Measurements from ENCODE around the gene ZFC3H1. TPM values are rescaled to one million over a fixed set of nuclear protein-coding genes. Genes with fewer than 3 reads are reported as not detected.

ZFC3H1 gene
- total and polyA plus RNA-seq, 2 of the 4 experiments (the other 2 are of a cell fraction) = 16.8 to 23.3 TPM

- no peak overlapping the region for H3K56ac ChIP-seq (ENCODE audit: extremely low read depth, insufficient read depth, low read length)
- H4K5ac ChIP-seq (ENCODE audit: low read depth, low read length) = no peak overlapping the region
- no peaks in the 10 kb centered on the region for H3K4me1 ChIP-seq (ENCODE audit: control insufficient read depth, insufficient read depth, low read length)
- H3K4ac ChIP-seq (ENCODE audit: low read depth, low read length) = no peak overlapping the region
- H2BK120ac ChIP-seq (ENCODE audit: low read depth, low read length) = no peak overlapping the region
- no peak overlapping the region for H3K4me2 ChIP-seq (ENCODE audit: low read depth, low read length)
- no peaks in the 10 kb centered on the region for H3K79me1 ChIP-seq (ENCODE audit: low read depth in 1 of 2, low read length in 2 of 2)
- no peak overlapping the region for H3K9ac ChIP-seq (ENCODE audit: low read depth, low read length)
- intact Hi-C loops (cut with micrococcal nuclease) (no loop called here), dilution Hi-C loops (cut with HindIII; ENCODE audit: low sequenced_read_pairs, unreplicated experiment) (no loop called here), in situ Hi-C loops (cut with MboI; ENCODE audit: low sequenced_read_pairs) (no loop called here)
- H3K14ac ChIP-seq (replicated peaks; ENCODE audit: low read depth, low read length) = no peak overlapping the region
- no peak overlapping the region for H2BK15ac ChIP-seq (ENCODE audit: low read depth, low read length)
- no peak overlapping the region for H2AK5ac ChIP-seq (ENCODE audit: low read depth, low read length)
- H3K23ac ChIP-seq (ENCODE audit: low read depth, low read length) = no peak overlapping the region
- ATAC-seq (ENCODE audit: low read depth) (no peak), DNase-seq (no peak)
- H2BK20ac ChIP-seq (ENCODE audit: low read depth, low read length) = no peak overlapping the region
- H3K36me3 ChIP-seq (ENCODE audit: control insufficient read depth, insufficient read depth, low read length) = no peaks in the 10 kb centered on the region
- H2AFZ ChIP-seq (replicated peaks; ENCODE audit: low read length, poor library complexity) = no peak overlapping the region
- no CpG with 5 or more reads among the region's 5 CpGs for WGBS, 2 experiments (ENCODE audit: extremely low coverage in 2 of 2, insufficient read length in 1 of 2)
- BruUV-seq (replicated peaks) = no TSS peak
- H2BK5ac ChIP-seq (ENCODE audit: low read depth, low read length, poor library complexity, severe bottlenecking) = no peak overlapping the region
- H2AK9ac ChIP-seq (replicated peaks; ENCODE audit: low read depth, low read length, poor library complexity) = no peak overlapping the region
- no peak overlapping the region for H3K4me3 ChIP-seq (ENCODE audit: insufficient read depth, low read depth, low read length)
- no peak overlapping the region for H3K18ac ChIP-seq (ENCODE audit: low read depth, low read length)
- H3K9me1 ChIP-seq (ENCODE audit: insufficient read depth, low read length) = no peaks in the 10 kb centered on the region
- POLR2A ChIA-PET (ENCODE audit: unreplicated experiment) = no interaction called here
- CTCF ChIA-PET = interaction anchor here (1.0 kb wide), 1 partner anchor 10 kb away, joined by 3 read pairs; no protein-coding TSS in a partner anchor
- peaks cover 11% of the 10 kb centered on the region for H3K27me3 ChIP-seq (ENCODE audit: control insufficient read depth, insufficient read depth, low read length)
- H4K8ac ChIP-seq (ENCODE audit: low read depth in 2 of 2, low read length in 2 of 2) = no peak overlapping the region
- H3K9me3 ChIP-seq (ENCODE audit: control insufficient read depth, insufficient read depth, low read length) = no peaks in the 10 kb centered on the region
- no peak overlapping the region for H4K91ac ChIP-seq (ENCODE audit: insufficient read depth, low read depth, low read length)
- TF ChIP-seq FOS (IDR thresholded peaks at IDR 0.05; ENCODE audit: low read depth, low read length) (no peak), POLR2A (IDR thresholded peaks at IDR 0.05; ENCODE audit: low read depth, low read length) (no peak), RFX5 (IDR thresholded peaks at IDR 0.05; ENCODE audit: low read depth, low read length) (no peak), CEBPB (IDR thresholded peaks at IDR 0.05; ENCODE audit: low read depth, low read length) (no peak), RCOR1 (IDR thresholded peaks at IDR 0.05; ENCODE audit: insufficient replicate concordance, low read length) (no peak)
- H3K27ac ChIP-seq (ENCODE audit: insufficient read depth, low read length) = no peak overlapping the region
- no peaks in the 10 kb centered on the region for H4K20me1 ChIP-seq (ENCODE audit: insufficient read depth, low read length)
Observed at GRCh38 chr12:71578694-71579258, 84.9 kb downstream of the ZFC3H1 start.

Measured in IMR-90 (cell line).